IPS DF 4.7 (cell line): ENCODE data around the gene MOB3A.

Experiments
- DNase-seq: peaks from one replicate; pipeline ENCODE4 v3.0.0-alpha.2; 2013; ENCODE audit warnings: low spot score; ENCODE audit errors: extremely low read depth

Gene MOB3A

GRCh38 chr19:2081873-2082810 lies 14.0 kb downstream of the MOB3A start:
- no peak for DNase-seq

- no peak for DNase-seq
Measured at GRCh38 chr19:2080336-2080988, 15.7 kb downstream of the MOB3A start.

- no peak for DNase-seq
Measured at GRCh38 chr19:2079865-2080301, 16.2 kb downstream of the MOB3A start.

- DNase-seq: no peak
Measured at GRCh38 chr19:2079076-2079864, 16.9 kb downstream of the MOB3A start.

GRCh38 chr19:2077833-2078619 lies 18.1 kb downstream of the MOB3A start:
- DNase-seq: no peak

GRCh38 chr19:2077398-2077797 lies 18.7 kb downstream of the MOB3A start:
- DNase-seq: no peak

- no peak for DNase-seq
Measured at GRCh38 chr19:2076526-2076944, 19.6 kb downstream of the MOB3A start.

- no peak for DNase-seq
Measured at GRCh38 chr19:2072757-2073551, 23.2 kb downstream of the MOB3A start.

GRCh38 chr19:2070986-2071673 lies 25.0 kb downstream of the MOB3A start:
- DNase-seq: no peak

GRCh38 chr19:2070436-2070827 lies 25.7 kb downstream of the MOB3A start:
- no peak for DNase-seq

- no peak for DNase-seq
Measured at GRCh38 chr19:2064788-2065524, 31.2 kb downstream of the MOB3A start.

- no peak for DNase-seq
Measured at GRCh38 chr19:2064395-2064787, 31.7 kb downstream of the MOB3A start.

- DNase-seq: no peak
Measured at GRCh38 chr19:2063824-2064223, 32.3 kb downstream of the MOB3A start.

GRCh38 chr19:2062770-2063169 lies 33.4 kb downstream of the MOB3A start:
- no peak for DNase-seq

- DNase-seq: no peak
Measured at GRCh38 chr19:2062389-2062729, 33.8 kb downstream of the MOB3A start.

GRCh38 chr19:2061495-2062388 lies 34.4 kb downstream of the MOB3A start:
- no peak for DNase-seq

GRCh38 chr19:2060884-2061494 lies 35.1 kb downstream of the MOB3A start:
- no peak for DNase-seq
